Endothelial cell of umbilical vein (primary cell): ENCODE data around the gene SEMA4A.

Source experiments
- CTCF ChIP-seq, 2 donors: IDR thresholded peaks; 1 replicate in 1 of 2; 2 replicates in 1 of 2; pipeline ENCODE4 v1.5.1; 2011; ENCODE audit warnings: low read length in 2 of 2, mild to moderate bottlenecking in 2 of 2, moderate library complexity in 2 of 2, control low read depth in 1 of 2, inconsistent platforms in 1 of 2, low read depth in 1 of 2; ENCODE audit not compliant: insufficient read depth in 1 of 2; ENCODE audit errors: extremely low read depth in 1 of 2
- EZH2 ChIP-seq: IDR thresholded peaks from 2 replicates; pipeline ENCODE4 v1.6.1; 2012; ENCODE audit warnings: borderline replicate concordance, low read depth, mild to moderate bottlenecking, moderate library complexity, low read length, inconsistent platforms; ENCODE audit not compliant: severe bottlenecking
- FOS ChIP-seq: IDR thresholded peaks from 2 replicates; pipeline ENCODE4 v1.6.1; 2011; ENCODE audit warnings: mild to moderate bottlenecking, low read length, moderate library complexity, borderline replicate concordance; ENCODE audit not compliant: insufficient read depth
- GATA2 ChIP-seq: IDR thresholded peaks from 2 replicates; pipeline ENCODE4 v1.7.0; 2011; ENCODE audit warnings: low read depth, mild to moderate bottlenecking, moderate library complexity, mixed read lengths, low read length; ENCODE audit not compliant: insufficient read length, insufficient read depth
- JUN ChIP-seq: IDR thresholded peaks from 2 replicates; pipeline ENCODE4 v1.6.1; 2011; ENCODE audit warnings: borderline replicate concordance, low read depth; ENCODE audit not compliant: insufficient read length, insufficient read depth
- MYC ChIP-seq: IDR thresholded peaks from one replicate; pipeline ENCODE4 v1.6.1; 2011; ENCODE audit warnings: mild to moderate bottlenecking, low read depth, low read length
- POLR2A ChIP-seq: IDR thresholded peaks from 2 replicates; pipeline ENCODE4 v1.6.1; 2012; ENCODE audit warnings: low read depth, mild to moderate bottlenecking, control low read depth, low read length
- POLR2AphosphoS5 ChIP-seq: IDR thresholded peaks from 2 replicates; pipeline ENCODE4 v1.6.1; 2012; ENCODE audit warnings: low read depth, mild to moderate bottlenecking, control low read depth, low read length, moderate library complexity; ENCODE audit not compliant: insufficient read depth
- TF ChIP-seq, protein P1 (sequence below): IDR thresholded peaks from 2 replicates; pipeline ENCODE4 v1.6.1; 2011; ENCODE audit not compliant: insufficient read depth, insufficient read length

DNA sequence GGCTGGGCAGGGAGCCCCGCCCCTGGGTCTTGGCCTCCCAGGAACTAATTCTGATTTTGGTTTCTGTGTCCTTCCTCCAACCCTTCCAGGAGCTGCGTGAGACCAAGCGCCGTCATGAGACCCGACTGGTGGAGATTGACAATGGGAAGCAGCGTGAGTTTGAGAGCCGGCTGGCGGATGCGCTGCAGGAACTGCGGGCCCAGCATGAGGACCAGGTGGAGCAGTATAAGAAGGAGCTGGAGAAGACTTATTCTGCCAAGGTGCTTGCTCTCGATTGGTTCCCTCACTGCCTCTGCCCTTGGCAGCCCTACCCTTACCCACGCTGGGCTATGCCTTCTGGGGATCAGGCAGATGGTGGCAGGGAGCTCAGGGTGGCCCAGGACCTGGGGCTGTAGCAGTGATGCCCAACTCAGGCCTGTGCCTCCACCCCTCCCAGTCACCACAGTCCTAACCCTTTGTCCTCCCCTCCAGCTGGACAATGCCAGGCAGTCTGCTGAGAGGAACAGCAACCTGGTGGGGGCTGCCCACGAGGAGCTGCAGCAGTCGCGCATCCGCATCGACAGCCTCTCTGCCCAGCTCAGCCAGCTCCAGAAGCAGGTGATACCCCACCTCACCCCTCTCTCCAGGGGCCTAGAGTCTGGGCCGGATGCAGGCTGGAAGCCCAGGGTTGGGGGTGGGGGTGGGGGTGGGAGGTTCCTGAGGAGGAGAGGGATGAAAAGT lies 18.5 kb upstream of the SEMA4A start:
- TF ChIP-seq CTCF (IDR thresholded peaks at IDR 0.05; ENCODE audit: extremely low read depth in 1 of 2, insufficient read depth in 1 of 2, low read depth in 1 of 2, low read length in 2 of 2) (no peak), POLR2A (no peak), POLR2AphosphoS5 (no peak), EZH2 (no peak), JUN (no peak), MYC (no peak), GATA2 (no peak), FOS (no peak)
- TF ChIP-seq, protein P1, sequence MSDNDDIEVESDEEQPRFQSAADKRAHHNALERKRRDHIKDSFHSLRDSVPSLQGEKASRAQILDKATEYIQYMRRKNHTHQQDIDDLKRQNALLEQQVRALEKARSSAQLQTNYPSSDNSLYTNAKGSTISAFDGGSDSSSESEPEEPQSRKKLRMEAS = no peak
